GM10266 (cell line): ENCODE results near the gene DDR2.

ENCODE experiments used
- DNase-seq: peaks from one replicate; pipeline ENCODE4 v3.0.0; 2012; ENCODE audit errors: extremely low spot score
- TF ChIP-seq, protein P1 (sequence below): IDR thresholded peaks from 2 replicates; pipeline ENCODE4 v1.5.1; 2012; ENCODE audit warnings: mild to moderate bottlenecking, low read depth; ENCODE audit not compliant: control insufficient read depth, insufficient read depth; ENCODE audit errors: missing control alignments

The DDR2 gene

DNA sequence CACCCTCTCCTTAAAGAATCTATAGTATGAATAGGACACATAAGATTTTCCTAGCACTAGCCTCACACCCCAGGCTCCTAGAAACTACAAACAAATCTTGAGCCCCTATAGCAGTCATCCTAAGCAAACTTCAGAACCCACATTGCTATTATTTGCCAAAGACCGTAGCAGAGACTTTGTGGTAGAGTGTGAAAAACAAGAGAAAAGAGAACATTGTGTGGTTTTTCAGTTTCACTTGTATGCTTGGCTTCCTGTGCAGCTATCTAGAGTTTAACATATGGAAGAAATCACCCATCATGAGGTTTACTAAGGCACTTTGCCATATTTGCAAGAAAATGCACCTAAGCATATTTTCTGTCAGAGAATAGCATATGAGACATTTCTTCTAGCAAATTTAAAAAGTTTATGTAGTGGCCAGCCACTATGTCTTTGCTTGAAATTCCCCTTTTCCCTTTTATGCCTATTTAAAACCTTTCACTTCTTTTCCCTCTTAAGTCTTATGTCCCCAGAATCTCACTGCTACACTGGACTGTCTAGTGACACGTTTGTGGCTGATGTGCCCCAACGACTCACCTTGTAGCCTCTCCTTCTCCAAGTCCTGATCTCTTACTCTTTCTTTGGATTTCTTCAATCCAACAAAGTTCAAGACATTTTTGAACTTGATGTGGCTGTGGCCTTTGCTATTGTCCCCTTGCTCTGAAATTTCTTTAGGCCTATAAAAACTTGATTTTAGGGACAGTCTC, 203.1 kb downstream of the DDR2 start:
- peak; percentile 50 for DNase-seq
- TF ChIP-seq, protein P1, sequence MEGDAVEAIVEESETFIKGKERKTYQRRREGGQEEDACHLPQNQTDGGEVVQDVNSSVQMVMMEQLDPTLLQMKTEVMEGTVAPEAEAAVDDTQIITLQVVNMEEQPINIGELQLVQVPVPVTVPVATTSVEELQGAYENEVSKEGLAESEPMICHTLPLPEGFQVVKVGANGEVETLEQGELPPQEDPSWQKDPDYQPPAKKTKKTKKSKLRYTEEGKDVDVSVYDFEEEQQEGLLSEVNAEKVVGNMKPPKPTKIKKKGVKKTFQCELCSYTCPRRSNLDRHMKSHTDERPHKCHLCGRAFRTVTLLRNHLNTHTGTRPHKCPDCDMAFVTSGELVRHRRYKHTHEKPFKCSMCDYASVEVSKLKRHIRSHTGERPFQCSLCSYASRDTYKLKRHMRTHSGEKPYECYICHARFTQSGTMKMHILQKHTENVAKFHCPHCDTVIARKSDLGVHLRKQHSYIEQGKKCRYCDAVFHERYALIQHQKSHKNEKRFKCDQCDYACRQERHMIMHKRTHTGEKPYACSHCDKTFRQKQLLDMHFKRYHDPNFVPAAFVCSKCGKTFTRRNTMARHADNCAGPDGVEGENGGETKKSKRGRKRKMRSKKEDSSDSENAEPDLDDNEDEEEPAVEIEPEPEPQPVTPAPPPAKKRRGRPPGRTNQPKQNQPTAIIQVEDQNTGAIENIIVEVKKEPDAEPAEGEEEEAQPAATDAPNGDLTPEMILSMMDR: no peak
